Liver (tissue), 3 donors: Measurements from ENCODE around the gene MICAL2.

Source experiments
- EGR1 ChIP-seq, 2 donors: IDR thresholded peaks; 2 replicates each; pipeline ENCODE4 v1.6.1; 2016 to 2018; ENCODE audit warnings: antibody characterized with exemption in 2 of 2, low read depth in 2 of 2
- FOXA1 ChIP-seq: IDR thresholded peaks from 2 replicates; pipeline ENCODE4 v1.6.1; 2016; ENCODE audit warnings: antibody characterized with exemption
- GABPA ChIP-seq, 2 donors: IDR thresholded peaks in 1 of 2; conservative IDR thresholded peaks in 1 of 2; 2 replicates each; pipeline ENCODE4 v1.6.1; 2016; ENCODE audit warnings: antibody characterized with exemption in 2 of 2, mild to moderate bottlenecking in 1 of 2, moderate library complexity in 1 of 2
- JUND ChIP-seq, 2 donors: IDR thresholded peaks; 2 replicates each; pipeline ENCODE4 v1.6.1; 2016; ENCODE audit warnings: antibody characterized with exemption in 2 of 2
- RAD21 ChIP-seq, 2 donors: IDR thresholded peaks; 2 replicates each; pipeline ENCODE4 v1.6.1; 2016; ENCODE audit warnings: antibody characterized with exemption in 2 of 2, mild to moderate bottlenecking in 2 of 2
- RXRA ChIP-seq, 2 donors: IDR thresholded peaks; 2 replicates each; pipeline ENCODE4 v1.6.1; 2017 to 2018; ENCODE audit warnings: antibody characterized with exemption in 2 of 2, mild to moderate bottlenecking in 1 of 2
- SP1 ChIP-seq: IDR thresholded peaks from 2 replicates; pipeline ENCODE4 v1.6.1; 2018; ENCODE audit warnings: antibody characterized with exemption, mild to moderate bottlenecking
- TAF1 ChIP-seq: conservative IDR thresholded peaks from 2 replicates; pipeline ENCODE4 v1.6.1; 2016; ENCODE audit warnings: antibody characterized with exemption, mild to moderate bottlenecking
- YY1 ChIP-seq: IDR thresholded peaks from 2 replicates; pipeline ENCODE4 v1.6.1; 2016; ENCODE audit warnings: antibody characterized with exemption, mild to moderate bottlenecking
- TF ChIP-seq, protein P1 (sequence below): fragments of 150-350 bp; IDR thresholded peaks from 2 replicates; pipeline ENCODE4 v1.5.1; 2017; ENCODE audit warnings: improper control_type of control experiment, low read depth, low read length; ENCODE audit not compliant: missing input control
- TF ChIP-seq, protein P2 (sequence below): IDR thresholded peaks from 2 replicates; pipeline ENCODE4 v1.6.1; 2016; ENCODE audit warnings: antibody characterized with exemption, mild to moderate bottlenecking
- TF ChIP-seq, protein P3 (sequence below): IDR thresholded peaks from 2 replicates; pipeline ENCODE4 v1.6.1; 2016; ENCODE audit warnings: antibody characterized with exemption
- TF ChIP-seq, protein P4 (sequence below): IDR thresholded peaks from 2 replicates; pipeline ENCODE4 v1.6.1; 2016; ENCODE audit warnings: antibody characterized with exemption
- donor health status: healthy.
- donor health status: healthy.

- TF ChIP-seq YY1 (no peak), RAD21 (IDR thresholded peaks at IDR 0.05) (no peak), TAF1 (no peak), SP1 (no peak), JUND (IDR thresholded peaks at IDR 0.05) (no peak), FOXA1 (no peak), GABPA (IDR thresholded peaks at IDR 0.05 in 1 of 2, conservative IDR thresholded peaks at IDR 0.05 in 1 of 2) (no peak), RXRA (IDR thresholded peaks at IDR 0.05) (no peak), EGR1 (IDR thresholded peaks at IDR 0.05; ENCODE audit: low read depth in 2 of 2) (no peak)
- TF ChIP-seq, protein P1, sequence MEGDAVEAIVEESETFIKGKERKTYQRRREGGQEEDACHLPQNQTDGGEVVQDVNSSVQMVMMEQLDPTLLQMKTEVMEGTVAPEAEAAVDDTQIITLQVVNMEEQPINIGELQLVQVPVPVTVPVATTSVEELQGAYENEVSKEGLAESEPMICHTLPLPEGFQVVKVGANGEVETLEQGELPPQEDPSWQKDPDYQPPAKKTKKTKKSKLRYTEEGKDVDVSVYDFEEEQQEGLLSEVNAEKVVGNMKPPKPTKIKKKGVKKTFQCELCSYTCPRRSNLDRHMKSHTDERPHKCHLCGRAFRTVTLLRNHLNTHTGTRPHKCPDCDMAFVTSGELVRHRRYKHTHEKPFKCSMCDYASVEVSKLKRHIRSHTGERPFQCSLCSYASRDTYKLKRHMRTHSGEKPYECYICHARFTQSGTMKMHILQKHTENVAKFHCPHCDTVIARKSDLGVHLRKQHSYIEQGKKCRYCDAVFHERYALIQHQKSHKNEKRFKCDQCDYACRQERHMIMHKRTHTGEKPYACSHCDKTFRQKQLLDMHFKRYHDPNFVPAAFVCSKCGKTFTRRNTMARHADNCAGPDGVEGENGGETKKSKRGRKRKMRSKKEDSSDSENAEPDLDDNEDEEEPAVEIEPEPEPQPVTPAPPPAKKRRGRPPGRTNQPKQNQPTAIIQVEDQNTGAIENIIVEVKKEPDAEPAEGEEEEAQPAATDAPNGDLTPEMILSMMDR = no peak
- TF ChIP-seq, protein P2, sequence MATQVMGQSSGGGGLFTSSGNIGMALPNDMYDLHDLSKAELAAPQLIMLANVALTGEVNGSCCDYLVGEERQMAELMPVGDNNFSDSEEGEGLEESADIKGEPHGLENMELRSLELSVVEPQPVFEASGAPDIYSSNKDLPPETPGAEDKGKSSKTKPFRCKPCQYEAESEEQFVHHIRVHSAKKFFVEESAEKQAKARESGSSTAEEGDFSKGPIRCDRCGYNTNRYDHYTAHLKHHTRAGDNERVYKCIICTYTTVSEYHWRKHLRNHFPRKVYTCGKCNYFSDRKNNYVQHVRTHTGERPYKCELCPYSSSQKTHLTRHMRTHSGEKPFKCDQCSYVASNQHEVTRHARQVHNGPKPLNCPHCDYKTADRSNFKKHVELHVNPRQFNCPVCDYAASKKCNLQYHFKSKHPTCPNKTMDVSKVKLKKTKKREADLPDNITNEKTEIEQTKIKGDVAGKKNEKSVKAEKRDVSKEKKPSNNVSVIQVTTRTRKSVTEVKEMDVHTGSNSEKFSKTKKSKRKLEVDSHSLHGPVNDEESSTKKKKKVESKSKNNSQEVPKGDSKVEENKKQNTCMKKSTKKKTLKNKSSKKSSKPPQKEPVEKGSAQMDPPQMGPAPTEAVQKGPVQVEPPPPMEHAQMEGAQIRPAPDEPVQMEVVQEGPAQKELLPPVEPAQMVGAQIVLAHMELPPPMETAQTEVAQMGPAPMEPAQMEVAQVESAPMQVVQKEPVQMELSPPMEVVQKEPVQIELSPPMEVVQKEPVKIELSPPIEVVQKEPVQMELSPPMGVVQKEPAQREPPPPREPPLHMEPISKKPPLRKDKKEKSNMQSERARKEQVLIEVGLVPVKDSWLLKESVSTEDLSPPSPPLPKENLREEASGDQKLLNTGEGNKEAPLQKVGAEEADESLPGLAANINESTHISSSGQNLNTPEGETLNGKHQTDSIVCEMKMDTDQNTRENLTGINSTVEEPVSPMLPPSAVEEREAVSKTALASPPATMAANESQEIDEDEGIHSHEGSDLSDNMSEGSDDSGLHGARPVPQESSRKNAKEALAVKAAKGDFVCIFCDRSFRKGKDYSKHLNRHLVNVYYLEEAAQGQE = no peak
- TF ChIP-seq, protein P3, sequence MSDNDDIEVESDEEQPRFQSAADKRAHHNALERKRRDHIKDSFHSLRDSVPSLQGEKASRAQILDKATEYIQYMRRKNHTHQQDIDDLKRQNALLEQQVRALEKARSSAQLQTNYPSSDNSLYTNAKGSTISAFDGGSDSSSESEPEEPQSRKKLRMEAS = no peak
- TF ChIP-seq, protein P4, sequence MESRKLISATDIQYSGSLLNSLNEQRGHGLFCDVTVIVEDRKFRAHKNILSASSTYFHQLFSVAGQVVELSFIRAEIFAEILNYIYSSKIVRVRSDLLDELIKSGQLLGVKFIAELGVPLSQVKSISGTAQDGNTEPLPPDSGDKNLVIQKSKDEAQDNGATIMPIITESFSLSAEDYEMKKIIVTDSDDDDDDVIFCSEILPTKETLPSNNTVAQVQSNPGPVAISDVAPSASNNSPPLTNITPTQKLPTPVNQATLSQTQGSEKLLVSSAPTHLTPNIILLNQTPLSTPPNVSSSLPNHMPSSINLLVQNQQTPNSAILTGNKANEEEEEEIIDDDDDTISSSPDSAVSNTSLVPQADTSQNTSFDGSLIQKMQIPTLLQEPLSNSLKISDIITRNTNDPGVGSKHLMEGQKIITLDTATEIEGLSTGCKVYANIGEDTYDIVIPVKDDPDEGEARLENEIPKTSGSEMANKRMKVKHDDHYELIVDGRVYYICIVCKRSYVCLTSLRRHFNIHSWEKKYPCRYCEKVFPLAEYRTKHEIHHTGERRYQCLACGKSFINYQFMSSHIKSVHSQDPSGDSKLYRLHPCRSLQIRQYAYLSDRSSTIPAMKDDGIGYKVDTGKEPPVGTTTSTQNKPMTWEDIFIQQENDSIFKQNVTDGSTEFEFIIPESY = no peak
Measured at GRCh38 chr11:12293486-12293885, 183.1 kb downstream of the MICAL2 start.
